Bronchial epithelial cell (primary cell): Measurements from ENCODE around the gene C1orf232. TPM values are rescaled to one million over a fixed set of nuclear protein-coding genes. Genes with fewer than 3 reads are reported as not detected.

Experiments used
- DNase-seq: peaks from one replicate; pipeline ENCODE4 v3.0.0-alpha.2; 2010; ENCODE audit warnings: low read depth
- FAIRE-seq: peaks from 2 replicates; lab custom pipeline; 2011; peaks lifted over from hg19 to GRCh38; lab: Jason Lieb, UNC
- H3K27me3 ChIP-seq: 2 replicates; pipeline ENCODE4 v1.5.1; 2011; ENCODE audit warnings: low read length; ENCODE audit not compliant: control insufficient read depth, insufficient read depth
- H3K36me3 ChIP-seq: 2 replicates; pipeline ENCODE4 v1.5.1; 2011; ENCODE audit warnings: low read length; ENCODE audit not compliant: control insufficient read depth, insufficient read depth
- H3K4me3 ChIP-seq: 2 replicates; pipeline ENCODE4 v1.5.1; 2011; ENCODE audit warnings: mild to moderate bottlenecking, low read depth, low read length, control low read depth
- CTCF ChIP-seq: IDR thresholded peaks from 2 replicates; pipeline ENCODE4 v1.5.1; 2011; ENCODE audit warnings: mild to moderate bottlenecking, moderate library complexity, low read length, control low read depth, inconsistent platforms; ENCODE audit not compliant: insufficient read depth, severe bottlenecking
- total RNA-seq: library from RNA; depleted of rRNA; stranded (reverse); fragments of >200 nt; gene quantifications from 2 replicates; pipeline ENCODE4 v1.2.1, GENCODE V29; 2014

C1orf232 gene
- total RNA-seq, 1 donor from 2014 or later: not detected

- peak; percentile 83 for DNase-seq
- Histone ChIP-seq H3K27me3 (no peaks in the 10 kb centered on the region), H3K36me3 (peaks cover 8% of the 10 kb centered on the region), H3K4me3 (peak within 1 kb of the TSS; percentile 64)
- no peak for FAIRE-seq
- peak; percentile 63 for TF ChIP-seq CTCF
These were observed 8.5 kb upstream of the C1orf232 start, which contains the start of gene CNKSR1 for GRCh38 chr1:26177182-26177684. CNKSR1 (plus strand) TSS chr1:26177491; CDS start chr1:26177548, 57 bp downstream.

GRCh38 chr1:26175346-26175745 is 6.6 kb upstream of the C1orf232 start:
- TF ChIP-seq CTCF: no peak
- DNase-seq: no peak
- no peaks in the 10 kb centered on the region for H3K27me3 ChIP-seq
- H3K4me3 ChIP-seq: no peak overlapping the region
- FAIRE-seq: no peak
- H3K36me3 ChIP-seq: peaks cover 11% of the 10 kb centered on the region

GRCh38 chr1:26171084-26172072 is 2.6 kb upstream of the C1orf232 start, which contains the start of gene ZNF593OS:
ZNF593OS (minus strand) TSS chr1:26171832; CDS start chr1:26171661, 171 bp downstream.
- Histone ChIP-seq H3K4me3 (peak within 1 kb of the TSS; percentile 78), H3K27me3 (no peaks in the 10 kb centered on the region), H3K36me3 (peaks cover 9% of the 10 kb centered on the region)
- DNase-seq (no peak), FAIRE-seq (no peak)
- no peak for TF ChIP-seq CTCF

GRCh38 chr1:26170472-26170821 is 1.7 kb upstream of the C1orf232 start:
- DNase-seq (no peak), FAIRE-seq (no peak)
- H3K4me3 ChIP-seq: peak overlapping the region; percentile 78
- no peaks in the 10 kb centered on the region for H3K27me3 ChIP-seq
- H3K36me3 ChIP-seq: peaks cover 9% of the 10 kb centered on the region
- no peak for TF ChIP-seq CTCF

GRCh38 chr1:26169669-26170471 is 1.1 kb upstream of the C1orf232 start, which contains the start of gene ZNF593:
ZNF593 (plus strand) TSS chr1:26169908; CDS start chr1:26169984, 76 bp downstream.
- TF ChIP-seq CTCF: peak; percentile 97
- Histone ChIP-seq H3K27me3 (peaks cover 2% of the 10 kb centered on the region), H3K4me3 (peak within 1 kb of the TSS; percentile 78), H3K36me3 (peaks cover 9% of the 10 kb centered on the region)
- peak; percentile 72 for DNase-seq
- FAIRE-seq: no peak
